Erythroblast (primary cell): Measurements from ENCODE around the gene CLIC6.
"Not testable (repeated sequence)": the region's sequence is repeated elsewhere in the genome, so short reads cannot be mapped to it uniquely, and the experiment has no call there.

Experiments used
- DNase-seq, 2 experiments: peaks; one replicate each; lab custom pipeline; 2025; lab: John Stamatoyannopoulos, UW
- GATA1 ChIP-seq: IDR thresholded peaks from 2 replicates; pipeline ENCODE4 v1.6.1; 2011; ENCODE audit warnings: low read depth, mild to moderate bottlenecking, control low read depth, low read length, moderate library complexity
- POLR2A ChIP-seq: IDR thresholded peaks from 2 replicates; pipeline ENCODE4 v1.6.1; 2011; ENCODE audit warnings: mild to moderate bottlenecking, low read length

CLIC6 gene

DNA sequence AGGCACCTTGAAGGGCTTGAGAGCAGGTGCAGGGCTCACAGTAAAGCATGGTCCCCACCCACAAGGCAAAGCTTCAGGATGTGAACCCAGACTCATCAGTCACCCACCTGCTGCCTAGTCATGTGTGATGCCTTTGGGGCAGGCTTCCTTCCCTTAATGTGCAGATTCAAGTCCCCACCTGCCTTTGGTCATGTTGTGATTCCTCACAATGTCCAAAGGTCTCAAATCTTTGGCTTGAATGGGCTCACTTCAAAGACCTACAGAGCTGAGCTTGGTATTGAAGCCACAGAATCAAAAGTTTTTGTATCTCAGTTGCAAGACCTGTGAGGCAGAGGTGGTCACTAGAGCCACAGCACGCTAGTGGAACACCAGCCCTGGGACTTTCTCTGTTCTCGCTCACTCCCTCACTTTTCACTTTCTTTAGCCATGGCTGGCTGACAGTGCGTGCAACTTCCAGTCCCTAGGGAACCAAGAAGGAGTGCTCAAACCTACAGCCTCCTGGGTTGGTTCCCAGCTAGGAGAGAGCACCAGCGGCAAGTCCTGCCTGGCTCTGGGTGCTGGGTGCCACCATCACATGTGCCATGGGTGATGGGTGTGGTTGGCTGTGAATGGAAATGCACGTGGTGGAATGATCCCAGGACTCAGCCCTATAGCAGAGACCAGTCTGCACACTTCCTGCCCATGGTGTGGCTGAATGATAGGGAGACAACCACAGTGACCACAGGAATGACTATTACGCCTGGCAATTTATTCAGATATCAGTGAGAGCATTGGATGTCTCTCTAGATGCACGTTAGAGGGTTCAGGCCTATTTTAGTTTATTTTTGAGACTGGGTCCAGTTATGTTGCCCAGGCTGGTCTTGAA, 26.4 kb upstream of the CLIC6 start:
- TF ChIP-seq GATA1 (no peak), POLR2A (no peak)
- DNase-seq, result no peak

DNA sequence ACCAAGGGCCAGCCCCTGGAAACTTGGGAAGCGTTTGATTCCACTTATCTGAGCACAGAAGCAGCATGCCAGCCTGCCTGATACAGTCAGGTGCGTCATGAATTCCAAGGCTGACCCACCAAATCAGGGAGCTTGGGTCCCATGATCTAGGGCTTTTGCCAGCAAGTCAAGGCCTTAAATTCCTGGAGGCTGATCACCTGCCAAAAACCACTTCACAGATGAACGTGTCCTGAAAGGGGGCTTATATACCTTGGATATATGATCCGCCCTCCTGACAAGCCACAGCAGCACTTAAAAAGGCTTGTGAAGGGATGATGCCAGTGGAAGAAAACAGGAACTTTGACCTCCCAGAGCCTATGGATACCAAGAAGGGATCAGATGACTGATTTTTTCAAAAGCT, 24.0 kb upstream of the CLIC6 start:
- no peak for DNase-seq
- TF ChIP-seq GATA1 (no peak), POLR2A (no peak)

DNA sequence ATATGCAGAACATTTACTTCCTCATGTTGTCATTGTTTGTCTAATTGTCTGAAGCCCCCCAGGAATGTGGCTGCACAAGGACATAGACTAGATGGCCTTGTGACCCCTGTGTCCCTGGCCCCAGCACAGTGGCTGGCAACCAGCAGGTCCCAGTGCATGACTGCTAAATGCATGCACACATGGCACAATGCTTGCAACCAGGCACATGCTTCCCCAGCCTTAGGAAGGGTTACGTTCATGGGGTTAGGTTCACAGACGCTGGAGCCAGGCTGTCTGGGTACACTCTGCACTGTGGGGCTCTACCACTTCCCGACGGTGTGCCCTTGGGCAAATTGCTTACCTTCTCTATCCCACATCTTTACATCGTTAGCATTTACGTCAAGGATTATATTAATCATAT, 21.2 kb upstream of the CLIC6 start:
- TF ChIP-seq POLR2A (no peak), GATA1 (no peak)
- no peak for DNase-seq

DNA sequence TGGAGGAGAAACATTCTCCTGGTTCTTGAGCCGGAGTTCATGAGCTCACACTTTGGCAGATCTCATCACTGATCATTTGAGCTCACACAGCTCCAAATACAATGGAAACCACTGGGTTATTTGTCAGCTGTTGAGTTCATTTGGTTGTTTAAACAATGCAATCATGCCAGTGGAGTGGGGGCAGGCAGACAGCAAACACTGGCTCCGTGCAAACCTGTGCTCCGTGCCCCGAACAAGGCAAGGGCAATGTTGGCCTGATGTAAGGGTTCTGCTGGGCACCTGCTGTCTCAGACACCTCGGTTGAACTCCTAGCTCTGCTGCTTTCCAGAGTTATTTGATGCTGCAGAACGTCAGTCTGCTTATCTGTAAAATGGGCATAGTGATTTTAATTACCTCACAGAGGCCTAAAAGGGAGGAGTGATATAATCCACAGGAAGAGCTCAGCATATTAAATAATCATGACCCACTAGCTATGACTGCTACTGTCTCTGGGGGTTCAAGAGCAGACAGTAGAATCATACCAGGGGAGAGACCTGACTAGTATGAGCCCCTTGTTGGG, 20.0 kb upstream of the CLIC6 start:
- TF ChIP-seq GATA1 (no peak), POLR2A (no peak)

DNA sequence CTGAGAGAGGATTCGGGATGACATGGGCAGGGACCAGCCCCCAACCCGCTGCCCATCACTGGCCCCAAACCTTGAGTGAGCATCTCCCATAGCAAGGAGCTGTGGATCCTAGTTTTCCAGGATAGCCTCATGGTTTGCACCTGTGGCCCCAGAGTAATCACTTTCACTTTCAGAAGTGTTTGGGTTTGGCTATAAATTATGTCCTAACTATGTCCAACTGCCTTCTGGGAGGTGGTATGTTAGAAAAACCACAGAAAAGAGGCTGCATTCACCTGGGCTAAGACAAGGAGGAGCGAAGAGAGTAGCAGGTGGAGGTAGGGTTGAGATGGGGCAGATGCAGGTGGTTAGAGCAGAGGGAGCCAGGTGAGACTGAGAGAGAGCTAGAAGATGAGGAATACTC, 19.4 kb upstream of the CLIC6 start:
- no peak for TF ChIP-seq GATA1
- no peak for TF ChIP-seq POLR2A
- DNase-seq, result no peak

More for the DNA sequence above, 20.0 kb upstream of the CLIC6 start:
- DNase-seq, result no peak

DNA sequence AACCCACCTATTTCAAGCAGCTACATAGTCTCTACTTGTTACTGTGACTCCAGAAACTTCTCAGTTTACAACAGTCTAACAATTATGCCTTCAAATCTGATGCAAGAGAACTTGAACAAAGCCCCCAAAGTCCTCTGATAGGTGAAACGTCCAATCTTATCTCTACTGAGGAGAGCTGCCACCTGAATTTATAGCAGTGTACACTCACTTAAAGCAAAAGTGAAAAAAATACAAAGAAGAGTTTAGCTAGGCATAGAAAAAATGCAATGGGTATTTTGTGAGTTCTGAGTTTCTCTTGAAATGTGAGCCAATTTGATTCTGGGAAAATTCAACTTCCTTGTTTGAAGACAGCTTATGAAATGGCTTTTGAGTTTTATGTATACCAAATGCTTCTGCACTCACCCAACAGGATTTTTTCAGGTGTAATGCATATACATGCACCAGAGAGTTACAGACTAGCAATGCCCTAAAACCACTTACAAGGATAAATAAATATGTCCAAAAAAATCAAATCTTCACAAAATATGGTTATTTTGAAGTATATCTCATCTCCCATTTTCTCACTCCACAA, 17.8 kb upstream of the CLIC6 start:
- TF ChIP-seq GATA1 (no peak), POLR2A (no peak)
- DNase-seq, result no peak

DNA sequence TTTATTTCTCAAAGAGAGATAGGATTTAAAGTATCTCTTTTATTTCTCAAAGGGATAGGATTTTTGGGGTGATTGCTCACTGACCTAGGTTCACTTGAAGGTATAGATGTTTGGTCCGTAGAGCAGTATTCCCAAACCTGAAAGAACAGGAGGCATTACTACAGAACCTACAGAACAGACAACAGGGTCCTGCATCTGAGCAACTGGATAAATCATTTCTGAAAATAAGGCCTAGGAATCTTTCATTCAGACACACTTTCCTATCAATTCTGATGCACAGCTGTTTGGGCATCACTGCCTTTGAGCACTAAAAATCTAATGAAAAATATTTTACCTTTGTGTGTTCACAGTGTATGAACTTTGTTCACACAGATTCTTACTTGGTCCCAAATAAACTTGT, 17.2 kb upstream of the CLIC6 start:
- no peak for TF ChIP-seq POLR2A
- TF ChIP-seq GATA1, result no peak
- DNase-seq, result no peak

DNA sequence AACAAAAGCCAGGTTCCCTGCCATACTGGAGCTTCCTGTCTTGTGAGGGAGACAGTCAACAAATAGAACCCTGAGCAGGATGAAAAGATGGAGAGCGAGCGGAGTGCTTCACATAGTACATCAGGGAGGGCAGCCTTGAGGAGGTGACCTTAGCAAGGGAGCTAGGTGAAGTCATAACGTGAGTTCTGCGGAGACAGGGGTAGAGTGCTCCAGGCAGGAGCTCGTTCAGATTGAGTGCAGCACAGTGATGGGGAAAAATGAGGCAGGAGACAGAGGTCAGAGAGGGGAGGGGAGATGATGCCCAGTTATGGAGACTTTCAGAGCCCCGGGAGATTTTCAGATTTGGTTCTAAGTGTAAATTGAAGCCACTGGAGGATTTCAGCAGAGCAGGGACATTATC, 15.3 kb upstream of the CLIC6 start:
- TF ChIP-seq GATA1, result no peak
- TF ChIP-seq POLR2A, result no peak
- DNase-seq, result no peak

DNA sequence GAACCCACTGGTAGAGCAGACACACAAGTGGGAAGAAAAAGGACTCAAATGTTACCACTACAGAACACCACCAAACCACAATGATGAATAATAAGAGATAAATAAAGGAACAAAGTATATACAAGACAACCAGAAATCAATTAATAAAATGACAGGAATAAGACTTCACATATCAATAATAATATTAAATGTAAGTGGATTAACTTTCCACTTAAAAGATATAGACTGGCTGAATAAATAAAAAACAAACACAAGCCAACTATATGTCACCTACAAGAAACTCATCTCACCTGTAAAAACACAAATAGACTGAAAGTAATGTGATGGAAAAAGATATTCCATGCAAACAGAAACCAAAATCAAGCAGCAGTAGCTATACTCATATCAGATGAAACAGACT, 6.9 kb upstream of the CLIC6 start:
- no peak for DNase-seq
- TF ChIP-seq GATA1, result no peak
- TF ChIP-seq POLR2A, result no peak

DNA sequence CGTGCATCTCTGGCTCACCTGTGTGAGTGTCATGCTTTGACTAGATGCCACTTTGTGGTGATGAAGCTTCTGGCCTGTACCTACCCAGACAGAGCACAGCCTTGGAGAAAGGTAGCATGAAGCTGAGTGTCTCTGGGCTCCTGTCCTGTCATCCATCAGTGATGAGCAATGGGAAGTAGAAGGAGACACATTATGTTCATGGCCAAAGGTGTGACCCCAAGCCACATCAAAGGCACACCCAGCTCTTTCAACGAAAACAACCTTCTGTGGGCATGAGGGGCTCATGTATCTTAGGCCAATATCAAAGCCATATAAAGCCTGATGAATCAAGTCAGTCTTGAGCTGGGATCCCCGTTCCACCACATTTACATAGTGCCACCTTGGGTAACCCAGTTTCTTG, 1.0 kb upstream of the CLIC6 start:
- TF ChIP-seq POLR2A (no peak), GATA1 (no peak)
- DNase-seq, result no peak

DNA sequence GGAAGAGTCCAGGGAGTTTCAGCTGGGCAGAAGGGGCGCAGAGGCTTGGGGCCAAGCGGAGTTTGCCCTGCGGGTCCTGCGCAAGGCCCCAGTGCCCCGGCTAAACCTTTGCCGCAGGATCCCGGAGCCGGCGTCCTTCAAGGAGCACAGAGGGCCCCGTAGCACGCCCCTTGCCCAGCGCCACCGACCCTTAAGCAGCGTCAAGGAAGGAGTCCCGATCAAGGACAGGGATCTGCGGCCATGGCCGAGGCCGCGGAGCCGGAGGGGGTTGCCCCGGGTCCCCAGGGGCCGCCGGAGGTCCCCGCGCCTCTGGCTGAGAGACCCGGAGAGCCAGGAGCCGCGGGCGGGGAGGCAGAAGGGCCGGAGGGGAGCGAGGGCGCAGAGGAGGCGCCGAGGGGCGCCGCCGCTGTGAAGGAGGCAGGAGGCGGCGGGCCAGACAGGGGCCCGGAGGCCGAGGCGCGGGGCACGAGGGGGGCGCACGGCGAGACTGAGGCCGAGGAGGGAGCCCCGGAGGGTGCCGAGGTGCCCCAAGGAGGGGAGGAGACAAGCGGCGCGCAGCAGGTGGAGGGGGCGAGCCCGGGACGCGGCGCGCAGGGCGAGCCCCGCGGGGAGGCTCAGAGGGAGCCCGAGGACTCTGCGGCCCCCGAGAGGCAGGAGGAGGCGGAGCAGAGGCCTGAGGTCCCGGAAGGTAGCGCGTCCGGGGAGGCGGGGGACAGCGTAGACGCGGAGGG, 520 bp downstream of the CLIC6 start:
- TF ChIP-seq POLR2A (no peak), GATA1 (no peak)
- no peak for DNase-seq

DNA sequence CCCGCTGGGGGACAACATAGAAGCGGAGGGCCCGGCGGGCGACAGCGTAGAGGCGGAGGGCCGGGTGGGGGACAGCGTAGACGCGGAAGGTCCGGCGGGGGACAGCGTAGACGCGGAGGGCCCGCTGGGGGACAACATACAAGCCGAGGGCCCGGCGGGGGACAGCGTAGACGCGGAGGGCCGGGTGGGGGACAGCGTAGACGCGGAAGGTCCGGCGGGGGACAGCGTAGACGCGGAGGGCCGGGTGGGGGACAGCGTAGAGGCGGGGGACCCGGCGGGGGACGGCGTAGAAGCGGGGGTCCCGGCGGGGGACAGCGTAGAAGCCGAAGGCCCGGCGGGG, 1.1 kb downstream of the CLIC6 start:
- DNase-seq, result not testable (repeated sequence)

DNA sequence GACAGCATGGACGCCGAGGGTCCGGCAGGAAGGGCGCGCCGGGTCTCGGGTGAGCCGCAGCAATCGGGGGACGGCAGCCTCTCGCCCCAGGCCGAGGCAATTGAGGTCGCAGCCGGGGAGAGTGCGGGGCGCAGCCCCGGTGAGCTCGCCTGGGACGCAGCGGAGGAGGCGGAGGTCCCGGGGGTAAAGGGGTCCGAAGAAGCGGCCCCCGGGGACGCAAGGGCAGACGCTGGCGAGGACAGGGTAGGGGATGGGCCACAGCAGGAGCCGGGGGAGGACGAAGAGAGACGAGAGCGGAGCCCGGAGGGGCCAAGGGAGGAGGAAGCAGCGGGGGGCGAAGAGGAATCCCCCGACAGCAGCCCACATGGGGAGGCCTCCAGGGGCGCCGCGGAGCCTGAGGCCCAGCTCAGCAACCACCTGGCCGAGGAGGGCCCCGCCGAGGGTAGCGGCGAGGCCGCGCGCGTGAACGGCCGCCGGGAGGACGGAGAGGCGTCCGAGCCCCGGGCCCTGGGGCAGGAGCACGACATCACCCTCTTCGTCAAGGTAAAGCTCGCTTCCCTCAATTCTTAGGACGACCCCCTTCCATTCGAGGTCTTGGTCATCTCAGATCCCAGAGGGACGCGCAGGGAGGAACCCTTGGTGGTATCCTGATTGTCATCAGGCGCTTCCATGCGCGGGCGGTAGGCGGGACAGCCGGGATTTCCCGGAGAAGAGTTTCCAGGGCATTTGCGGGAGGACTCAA, 1.6 kb downstream of the CLIC6 start:
- no peak for DNase-seq
- TF ChIP-seq POLR2A (no peak), GATA1 (no peak)

DNA sequence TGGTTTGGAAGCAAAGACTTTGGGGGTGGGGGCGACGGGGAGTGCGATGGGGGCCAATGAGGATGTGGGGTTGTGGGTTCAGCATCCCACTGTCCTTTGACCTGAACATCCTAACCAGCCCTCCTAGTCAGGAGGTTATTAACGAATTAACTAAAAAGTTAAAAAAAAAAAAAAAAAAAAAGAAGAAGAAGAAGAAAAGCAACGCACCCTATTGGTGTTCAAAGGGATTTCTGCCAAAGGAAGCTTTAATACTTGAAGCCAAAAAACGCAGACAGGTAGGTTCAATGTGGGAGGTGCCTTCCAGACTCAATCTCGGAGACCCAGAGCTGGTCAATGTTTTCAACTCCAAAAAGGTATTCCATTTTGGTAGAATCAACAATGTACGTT, 2.2 kb downstream of the CLIC6 start:
- TF ChIP-seq POLR2A (no peak), GATA1 (no peak)
- DNase-seq, result no peak
